ENCODE data around the gene SLC31A1.

DNA sequence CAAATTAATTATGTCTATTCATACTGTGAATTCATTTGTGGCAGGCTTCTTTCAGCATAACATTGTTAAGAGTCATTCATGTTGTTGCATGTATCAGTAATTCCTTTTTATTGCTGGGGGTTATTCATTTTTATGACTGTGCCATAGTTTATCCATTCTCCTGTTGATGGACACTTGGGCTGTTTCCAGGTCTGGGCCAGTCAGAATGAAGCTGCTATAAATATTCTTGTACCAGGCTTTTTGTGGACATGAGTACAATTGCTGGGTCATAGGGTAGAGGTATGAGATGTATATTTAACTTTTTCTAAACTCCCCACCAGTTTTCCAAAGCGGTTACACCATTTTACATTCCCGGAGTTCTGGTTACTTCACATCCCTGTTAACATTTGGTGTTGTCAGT, 67.7 kb downstream of the SLC31A1 start:
- no peak for TF ChIP-seq POLR2AphosphoS5 (IDR thresholded peaks at IDR 0.05; ENCODE audit: low read depth, low read length)
- TF ChIP-seq, protein P1, sequence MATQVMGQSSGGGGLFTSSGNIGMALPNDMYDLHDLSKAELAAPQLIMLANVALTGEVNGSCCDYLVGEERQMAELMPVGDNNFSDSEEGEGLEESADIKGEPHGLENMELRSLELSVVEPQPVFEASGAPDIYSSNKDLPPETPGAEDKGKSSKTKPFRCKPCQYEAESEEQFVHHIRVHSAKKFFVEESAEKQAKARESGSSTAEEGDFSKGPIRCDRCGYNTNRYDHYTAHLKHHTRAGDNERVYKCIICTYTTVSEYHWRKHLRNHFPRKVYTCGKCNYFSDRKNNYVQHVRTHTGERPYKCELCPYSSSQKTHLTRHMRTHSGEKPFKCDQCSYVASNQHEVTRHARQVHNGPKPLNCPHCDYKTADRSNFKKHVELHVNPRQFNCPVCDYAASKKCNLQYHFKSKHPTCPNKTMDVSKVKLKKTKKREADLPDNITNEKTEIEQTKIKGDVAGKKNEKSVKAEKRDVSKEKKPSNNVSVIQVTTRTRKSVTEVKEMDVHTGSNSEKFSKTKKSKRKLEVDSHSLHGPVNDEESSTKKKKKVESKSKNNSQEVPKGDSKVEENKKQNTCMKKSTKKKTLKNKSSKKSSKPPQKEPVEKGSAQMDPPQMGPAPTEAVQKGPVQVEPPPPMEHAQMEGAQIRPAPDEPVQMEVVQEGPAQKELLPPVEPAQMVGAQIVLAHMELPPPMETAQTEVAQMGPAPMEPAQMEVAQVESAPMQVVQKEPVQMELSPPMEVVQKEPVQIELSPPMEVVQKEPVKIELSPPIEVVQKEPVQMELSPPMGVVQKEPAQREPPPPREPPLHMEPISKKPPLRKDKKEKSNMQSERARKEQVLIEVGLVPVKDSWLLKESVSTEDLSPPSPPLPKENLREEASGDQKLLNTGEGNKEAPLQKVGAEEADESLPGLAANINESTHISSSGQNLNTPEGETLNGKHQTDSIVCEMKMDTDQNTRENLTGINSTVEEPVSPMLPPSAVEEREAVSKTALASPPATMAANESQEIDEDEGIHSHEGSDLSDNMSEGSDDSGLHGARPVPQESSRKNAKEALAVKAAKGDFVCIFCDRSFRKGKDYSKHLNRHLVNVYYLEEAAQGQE (IDR thresholded peaks at IDR 0.05; ENCODE audit: insufficient read depth in 1 of 2, low read depth in 2 of 2, low read length in 2 of 2), result no peak
- no peak for TF ChIP-seq TAF1 (IDR thresholded peaks at IDR 0.05; ENCODE audit: borderline replicate concordance, insufficient read depth, low read length)
